Ramos (cell line): ENCODE results near the gene STK16.

Source experiments
- in situ Hi-C: fragments of 300-500 bp; cut with MboI; formaldehyde crosslinking; loops from one replicate; pipeline ENCODE4 v1.14.3; 2022; ENCODE audit warnings: low sequenced_read_pairs; ENCODE audit not compliant: unreplicated experiment

The STK16 gene

DNA sequence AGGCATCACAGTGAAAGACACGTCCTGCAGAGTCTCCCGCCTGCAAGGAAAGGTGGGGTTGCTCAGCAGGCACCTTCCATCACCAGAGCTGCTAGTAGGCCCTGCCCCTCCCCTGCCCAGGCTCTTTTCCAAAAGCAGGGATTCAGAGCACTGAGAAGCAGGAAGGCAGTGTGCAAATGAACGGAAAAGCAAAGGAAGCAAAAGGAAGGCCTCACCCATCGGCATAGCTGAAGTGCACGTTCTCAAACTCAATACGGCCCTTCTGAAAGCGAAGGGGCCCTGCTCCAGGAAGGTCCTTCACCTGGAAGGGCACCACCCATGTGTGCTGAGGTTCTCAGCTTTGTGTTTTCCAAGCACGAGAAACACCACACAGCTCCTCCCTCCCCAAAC is 32.3 kb upstream of the STK16 start:
- in situ Hi-C loops, result no loop called here

DNA sequence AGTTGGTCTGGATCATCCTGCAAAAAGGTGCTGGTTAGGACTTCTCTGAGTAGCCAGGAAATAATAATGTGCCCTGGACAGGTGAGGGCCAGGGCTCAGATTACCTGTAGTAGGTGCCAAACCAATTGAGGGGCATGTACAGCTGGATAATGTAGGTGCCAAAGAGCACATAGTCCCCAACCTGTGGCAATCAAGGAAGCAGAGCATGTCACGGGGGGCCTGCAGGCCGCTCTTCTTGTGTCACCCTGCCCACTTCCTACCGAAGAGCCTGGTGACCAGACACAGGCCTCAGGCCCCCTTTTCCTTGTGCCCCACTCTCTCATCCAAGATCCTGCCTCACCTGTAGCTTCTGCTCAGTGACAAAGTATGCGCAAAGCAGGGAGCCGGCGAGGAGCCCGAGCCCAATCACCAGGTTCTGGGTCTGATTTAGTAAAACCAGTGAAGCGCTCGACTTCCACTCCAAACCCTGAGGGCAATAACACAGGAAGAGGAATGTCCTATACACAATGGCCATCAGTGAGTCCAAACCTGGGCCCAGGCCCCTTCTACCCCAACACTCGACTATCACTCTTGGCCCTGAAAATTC is 31.7 kb upstream of the STK16 start:
- in situ Hi-C loops, result no loop called here

DNA sequence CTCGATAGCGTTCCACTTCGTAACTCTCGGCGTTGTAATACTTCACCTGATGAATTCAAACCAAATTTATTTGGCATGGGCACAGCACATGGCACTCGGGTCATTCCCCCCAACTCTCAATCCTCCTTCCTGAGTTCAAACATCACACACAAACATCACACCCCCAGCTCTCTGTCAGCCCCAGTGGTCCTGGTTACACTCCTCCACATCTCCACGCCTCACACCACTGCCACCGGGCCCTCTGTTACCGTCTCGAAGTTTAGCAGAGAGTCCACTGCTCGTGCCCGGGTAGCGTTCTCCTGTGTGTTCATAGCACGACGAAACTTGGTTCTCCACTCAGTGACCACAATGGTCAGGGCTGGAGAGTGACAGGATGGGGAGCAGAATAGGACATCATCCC is 31.1 kb upstream of the STK16 start:
- in situ Hi-C loops, result no loop called here

DNA sequence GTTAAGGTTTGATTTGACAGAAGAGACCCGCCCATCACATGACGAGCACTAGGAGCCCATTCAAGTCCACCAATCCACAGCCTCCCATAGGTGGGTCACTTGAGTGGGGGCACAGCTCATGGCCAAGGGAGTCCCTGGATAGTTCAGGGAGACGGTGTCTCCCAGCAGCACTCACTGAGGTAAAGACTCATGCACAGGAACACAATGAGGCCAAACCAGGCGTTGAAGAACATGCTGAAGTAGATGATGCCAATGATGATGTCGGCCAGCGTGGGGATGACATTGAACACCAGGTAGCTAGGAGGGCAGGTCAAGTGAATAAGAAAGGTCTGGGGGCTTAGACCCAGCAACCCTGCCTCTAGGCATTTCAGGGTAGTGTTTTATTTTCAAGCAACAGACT is 30.5 kb upstream of the STK16 start:
- in situ Hi-C loops, result no loop called here

DNA sequence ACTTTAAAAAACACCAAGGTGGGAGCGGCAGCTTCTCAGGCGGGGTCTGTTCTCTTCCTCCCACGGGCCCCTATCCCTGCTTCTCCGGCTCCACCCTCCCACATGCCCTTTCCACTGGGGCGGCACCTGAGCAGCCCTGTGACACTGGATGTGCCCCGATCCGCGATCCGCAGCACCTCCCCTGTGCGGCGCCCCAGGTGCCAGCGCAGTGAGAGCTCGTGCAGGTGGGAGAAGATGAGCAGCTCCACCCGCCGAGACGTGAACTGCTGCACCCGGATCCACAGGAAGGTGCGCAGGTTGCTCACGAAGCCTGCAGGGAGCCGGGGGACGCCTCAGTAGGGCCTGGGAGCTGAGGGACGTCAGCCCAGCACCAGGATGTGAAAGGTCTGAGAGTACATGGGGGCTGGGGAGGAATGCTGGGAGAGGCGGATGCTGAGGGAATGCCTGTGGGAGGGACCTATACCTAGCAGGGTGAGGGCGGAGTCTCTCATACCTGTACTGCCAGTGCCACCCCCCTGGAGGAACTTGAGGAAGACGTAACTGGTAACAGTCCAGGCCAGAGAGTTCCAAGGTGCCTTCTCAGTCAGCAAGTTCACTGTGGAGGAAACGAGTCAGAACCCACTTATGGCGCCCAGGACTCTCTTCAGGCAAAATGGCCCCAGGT is 29.3 kb upstream of the STK16 start:
- in situ Hi-C loops, result no loop called here

DNA sequence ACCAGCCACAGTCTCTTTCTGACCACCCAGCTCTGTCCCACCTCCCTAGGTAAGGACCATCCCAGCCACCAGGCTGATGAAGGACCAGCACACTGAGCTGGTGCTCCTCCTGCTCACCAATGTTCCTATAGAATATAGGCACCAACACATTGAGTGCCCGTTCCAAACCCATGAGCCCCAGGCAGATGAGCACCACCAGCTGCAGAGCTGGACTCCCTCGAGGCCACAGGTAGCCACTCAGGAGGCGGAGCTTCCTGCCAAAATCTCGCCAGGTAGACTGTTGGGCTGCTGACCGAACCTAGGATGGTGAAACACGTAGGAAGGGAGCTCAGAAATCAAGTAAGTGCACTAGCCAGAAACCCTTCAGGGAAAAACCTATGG is 28.8 kb upstream of the STK16 start:
- in situ Hi-C loops, result no loop called here

DNA sequence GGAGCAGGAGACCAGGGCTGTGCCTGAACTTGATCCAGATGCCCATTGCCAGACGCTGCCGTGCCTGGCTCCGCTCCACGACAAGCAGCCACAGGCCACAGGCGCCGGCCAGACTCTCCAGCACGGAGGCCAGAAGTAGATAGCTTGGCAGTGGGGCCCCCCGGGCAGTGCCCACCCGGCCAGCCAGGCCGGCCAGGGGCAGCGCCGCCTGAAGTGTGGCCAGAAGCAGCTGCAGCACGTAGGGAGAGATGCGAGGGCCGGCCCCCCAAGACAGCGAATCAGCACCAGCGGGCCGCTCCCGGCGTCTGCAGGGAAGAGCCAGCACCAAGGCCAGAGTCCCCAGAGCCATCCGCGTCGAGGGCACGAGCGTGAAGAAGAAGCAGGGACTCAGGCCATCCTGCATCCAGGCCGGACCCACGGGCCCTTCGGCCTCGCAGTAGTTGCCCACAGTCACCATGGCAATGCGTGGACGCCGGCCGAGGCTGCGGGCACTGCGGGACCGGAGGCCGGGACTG is 27.0 kb upstream of the STK16 start:
- in situ Hi-C loops, result no loop called here

DNA sequence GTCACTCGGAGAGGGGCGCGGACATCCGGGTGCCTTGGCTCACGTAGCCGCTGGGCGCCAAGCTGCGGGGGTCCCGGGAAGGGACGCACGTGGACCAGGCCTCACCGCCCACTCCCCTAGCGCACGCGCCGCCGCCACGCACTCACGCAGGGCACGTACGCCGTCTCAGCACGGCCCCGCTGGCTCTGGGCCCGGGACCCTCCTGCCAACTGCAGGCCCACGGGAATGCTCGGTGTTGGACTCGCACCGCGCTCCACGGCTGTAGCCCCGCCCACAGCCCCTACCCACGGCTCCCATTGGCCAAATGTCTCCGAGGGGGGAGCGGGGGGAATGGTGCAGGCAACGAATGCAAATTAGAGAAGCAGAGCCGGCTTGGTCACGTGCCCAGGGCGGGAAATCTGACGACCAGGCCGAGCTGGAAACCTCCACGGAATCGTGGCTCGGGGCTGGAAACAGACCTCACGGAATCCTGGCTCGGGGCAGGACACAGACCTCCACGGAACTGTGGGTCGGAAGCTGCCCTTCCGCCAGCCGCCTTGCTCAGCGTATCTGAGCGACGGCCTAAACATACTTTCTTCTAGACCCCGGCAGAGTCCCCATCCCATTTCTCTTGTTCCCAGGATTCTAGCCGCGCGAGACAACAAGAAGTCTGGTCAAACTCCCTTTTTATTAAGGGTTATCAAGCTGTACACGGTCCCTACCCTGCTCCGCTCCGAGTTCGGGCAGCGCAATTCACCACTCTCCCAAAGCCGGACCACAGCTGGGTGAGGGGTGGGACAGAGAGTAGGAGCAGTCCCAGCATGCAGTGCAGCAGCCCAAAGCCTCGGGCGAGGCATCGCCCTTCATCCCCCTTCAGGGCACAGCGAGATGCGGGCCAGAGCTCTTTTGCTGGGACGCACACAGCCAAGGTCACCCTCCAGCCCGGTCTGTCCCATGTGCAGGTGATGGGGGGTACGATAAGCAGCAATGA is 26.3 kb upstream of the STK16 start, which contains the start of gene ABCB6:
TSS of gene ABCB6 (minus strand) at position 227 of the 970 bp plus-strand sequence. CDS start 285 bp downstream, outside the sequence.
- in situ Hi-C loops, result no loop called here

DNA sequence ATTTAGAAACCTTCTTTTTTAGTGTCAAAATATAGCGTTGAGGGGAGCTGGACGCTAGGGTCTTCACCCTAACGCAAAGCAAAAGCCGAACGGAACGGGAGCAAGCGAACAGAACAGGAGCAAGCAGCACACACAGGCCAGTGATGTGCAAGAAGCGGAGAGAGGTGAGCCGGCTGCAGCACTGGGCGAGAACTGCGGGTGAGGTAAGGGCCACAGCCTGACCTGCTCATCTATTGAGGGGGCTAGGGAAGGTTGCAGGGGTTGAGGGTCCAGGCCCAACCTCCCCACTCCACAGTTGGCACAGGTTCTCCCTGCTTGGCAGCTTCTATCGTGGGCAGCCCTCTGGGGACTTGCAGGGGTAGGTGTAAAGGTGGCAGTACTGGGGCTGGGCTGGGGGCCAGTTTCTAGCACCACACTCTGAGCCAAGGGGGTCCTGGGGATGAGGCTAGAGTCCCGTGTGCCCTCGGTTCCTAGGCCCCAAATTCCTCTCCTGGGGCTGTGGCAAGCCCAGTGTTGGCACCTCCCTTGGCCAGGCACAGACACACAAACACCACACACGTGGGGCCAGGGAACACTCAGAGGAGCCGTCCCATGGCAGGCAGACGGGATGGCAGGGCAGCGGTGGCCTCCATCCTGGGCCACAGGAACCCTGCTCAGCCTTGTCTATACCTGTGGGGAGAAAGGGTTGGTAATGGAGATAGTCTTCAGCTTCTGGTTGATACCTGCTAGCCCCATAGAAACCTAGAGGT is 25.3 kb upstream of the STK16 start:
- in situ Hi-C loops, result no loop called here

DNA sequence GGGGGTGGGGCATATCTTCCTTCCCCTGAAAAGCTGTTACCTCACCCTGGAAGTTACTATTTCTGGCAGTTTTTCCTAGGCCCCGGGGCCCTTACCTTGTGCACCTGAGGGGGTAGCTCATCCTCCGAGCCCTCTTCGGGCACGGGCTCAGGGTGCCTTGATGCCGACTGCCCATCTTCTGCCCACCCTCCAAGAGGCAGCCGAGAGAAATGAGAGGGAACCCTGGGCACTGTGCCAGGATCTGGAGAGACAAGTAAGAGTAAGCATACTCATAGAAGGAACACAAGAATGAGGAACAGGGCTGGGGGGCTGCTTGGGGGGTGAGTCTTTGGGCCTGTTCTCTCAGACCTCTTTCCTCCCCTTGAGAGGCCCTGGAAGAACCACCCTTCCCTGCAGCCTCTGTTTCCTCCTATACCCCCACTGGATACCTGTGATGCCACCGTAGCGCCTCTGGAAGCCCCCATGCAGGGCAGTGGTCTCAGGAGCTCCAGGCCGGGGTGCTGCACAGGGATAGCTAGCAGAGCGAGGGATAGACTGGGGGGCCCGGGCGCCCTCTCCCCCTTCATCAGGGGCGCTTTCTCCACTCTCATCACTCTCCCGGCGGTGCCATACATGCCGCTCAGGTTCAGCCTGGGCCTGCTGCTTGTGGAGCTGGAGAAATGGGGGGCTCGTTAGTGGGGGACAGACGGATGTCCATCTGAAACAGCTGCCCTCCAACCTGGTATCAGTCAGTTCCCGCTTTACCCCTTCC is 24.5 kb upstream of the STK16 start:
- in situ Hi-C loops, result no loop called here

DNA sequence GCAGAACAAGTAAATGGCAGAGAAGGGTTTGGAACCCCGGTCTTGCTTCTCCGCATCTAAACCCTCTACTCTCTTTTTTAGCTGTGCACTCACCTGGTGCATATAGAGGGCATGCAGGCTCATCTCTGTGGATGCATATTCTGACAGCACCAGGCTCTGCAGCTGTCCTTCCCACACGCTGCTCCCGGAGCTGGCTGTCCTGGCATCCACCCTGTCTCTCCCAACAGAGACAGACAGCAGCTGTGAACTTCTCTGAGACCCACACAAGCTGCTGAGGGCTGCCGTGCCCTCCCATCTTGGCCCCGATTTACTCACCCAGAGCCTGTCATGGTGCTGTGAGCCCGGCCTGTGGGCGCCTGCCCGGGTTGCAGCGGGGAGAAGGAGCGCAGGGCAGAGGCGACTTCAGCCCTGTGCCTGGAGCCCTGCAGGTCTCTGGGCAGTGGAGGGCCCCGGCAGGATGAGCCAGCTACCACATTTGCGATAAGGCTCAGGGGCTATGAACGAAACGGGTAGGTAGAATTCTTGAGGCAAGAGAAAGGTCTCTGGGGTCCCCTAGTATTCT is 23.2 kb upstream of the STK16 start:
- in situ Hi-C loops, result no loop called here

DNA sequence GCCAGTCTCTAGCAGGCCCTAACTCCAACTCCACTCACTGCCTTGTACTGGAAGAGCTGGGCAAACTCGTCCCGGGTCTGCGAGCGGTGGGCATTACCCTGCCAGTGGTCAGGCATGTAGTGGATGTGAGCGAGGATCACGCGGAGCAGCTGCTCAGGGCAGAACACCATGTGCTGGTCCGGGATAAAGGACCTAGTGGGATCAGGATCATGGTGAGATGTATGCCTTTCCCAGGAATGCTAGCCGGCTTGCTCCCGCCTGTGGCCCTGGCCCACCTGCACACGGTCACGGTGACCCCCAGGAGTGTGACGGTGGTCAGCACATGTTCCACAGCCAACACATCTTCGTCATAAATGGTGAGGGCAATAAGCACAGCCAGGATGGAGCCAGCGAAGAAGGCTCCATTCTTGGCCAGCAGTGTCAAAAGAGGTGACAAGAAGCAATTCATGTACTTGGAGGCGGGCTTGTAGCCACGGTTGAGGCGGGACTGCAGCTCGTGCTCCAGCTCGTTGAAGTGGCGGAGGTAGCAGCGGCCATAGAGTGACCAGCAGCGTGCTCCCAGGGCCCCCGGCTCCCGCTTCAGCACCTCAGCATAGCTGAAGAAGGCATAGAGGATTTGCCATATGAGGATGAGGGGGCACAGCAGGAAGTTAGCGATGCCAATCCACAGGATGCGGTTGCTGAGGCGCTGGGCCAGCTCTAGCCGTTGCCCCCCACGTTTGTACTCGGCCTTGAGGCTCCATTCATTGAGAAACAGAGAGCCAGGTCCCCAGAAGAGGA is 21.3 kb upstream of the STK16 start:
- in situ Hi-C loops, result no loop called here

DNA sequence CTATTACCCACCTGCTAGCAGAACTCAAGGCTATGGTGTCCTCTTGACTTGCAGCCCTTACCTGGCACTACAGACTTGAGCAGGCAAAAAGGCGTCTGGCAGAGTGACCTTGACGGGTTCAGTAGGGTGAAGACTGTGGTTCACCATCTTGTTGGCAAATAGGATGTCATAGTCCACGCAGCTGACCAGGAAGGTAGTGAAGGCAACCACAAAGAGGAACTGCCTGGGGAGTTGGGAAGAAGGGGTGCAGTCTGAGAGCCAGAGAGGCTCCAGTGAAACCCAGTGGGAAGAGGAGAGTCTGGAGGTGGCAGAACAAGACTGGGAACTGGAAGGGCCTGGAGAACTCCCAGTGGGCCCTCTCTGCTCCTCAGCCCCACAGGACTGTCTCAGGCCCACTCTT is 19.9 kb upstream of the STK16 start:
- in situ Hi-C loops, result no loop called here

DNA sequence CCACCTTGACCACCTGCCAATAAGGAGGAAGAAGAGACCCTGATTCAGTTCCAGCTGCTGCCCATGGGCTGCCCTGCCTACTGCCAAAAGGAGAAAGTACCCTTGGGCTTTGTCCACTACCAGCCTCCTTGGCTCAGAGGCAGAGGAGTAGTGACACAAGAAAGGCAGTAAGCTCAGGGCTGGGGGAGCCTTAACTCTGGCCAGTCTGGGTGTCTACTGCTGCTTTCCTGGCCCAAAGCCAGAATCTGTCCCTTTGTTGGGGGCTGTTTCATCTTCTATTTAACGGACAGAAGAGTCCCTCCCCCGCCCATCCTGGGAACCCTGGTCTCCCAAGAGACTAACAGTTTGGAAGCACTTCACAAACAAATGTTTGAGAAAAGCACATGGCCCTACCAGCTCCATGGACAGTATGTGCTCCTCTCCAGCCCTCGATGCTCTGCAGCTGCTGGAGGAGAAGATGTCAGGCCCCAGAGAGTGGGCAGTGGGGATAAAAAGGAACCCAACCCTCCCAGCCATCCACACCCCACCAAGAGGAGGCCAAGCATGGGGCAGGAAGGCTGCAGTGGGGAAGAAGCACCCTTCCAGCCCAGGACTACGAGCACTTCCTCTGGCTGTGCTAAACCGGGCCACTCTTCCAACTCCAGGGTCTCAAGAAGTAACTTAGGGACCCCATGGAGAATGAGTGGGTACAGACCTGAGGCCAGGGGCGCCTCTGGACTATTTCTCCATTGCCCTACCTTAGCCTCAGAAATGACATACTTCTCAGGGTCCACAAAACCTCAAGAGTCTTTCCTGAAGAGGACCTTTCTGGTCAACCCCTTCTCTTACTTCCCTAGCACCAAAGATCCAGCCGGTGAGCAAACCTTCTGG is 17.0 kb upstream of the STK16 start:
- in situ Hi-C loops, result no loop called here

DNA sequence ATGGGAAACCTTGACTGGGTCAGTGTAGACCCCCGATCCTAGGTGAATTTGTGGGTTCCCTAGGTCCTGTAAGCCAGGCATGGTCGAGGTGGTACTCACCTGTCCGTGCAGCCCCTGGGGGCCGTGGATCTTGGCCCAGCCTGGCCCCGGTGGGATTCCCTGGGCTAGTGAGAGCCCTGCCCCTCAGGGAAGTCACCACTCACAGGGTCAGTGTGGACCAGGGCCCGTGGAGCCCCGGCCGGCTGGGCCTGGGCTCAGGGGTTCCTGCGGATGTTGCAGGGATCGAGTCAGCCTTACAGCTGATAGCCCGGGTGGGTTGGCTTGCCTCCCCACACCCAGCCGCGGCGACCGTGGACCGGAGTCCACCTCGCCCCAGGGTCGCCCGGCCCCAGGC is 16.4 kb upstream of the STK16 start:
- in situ Hi-C loops, result no loop called here

DNA sequence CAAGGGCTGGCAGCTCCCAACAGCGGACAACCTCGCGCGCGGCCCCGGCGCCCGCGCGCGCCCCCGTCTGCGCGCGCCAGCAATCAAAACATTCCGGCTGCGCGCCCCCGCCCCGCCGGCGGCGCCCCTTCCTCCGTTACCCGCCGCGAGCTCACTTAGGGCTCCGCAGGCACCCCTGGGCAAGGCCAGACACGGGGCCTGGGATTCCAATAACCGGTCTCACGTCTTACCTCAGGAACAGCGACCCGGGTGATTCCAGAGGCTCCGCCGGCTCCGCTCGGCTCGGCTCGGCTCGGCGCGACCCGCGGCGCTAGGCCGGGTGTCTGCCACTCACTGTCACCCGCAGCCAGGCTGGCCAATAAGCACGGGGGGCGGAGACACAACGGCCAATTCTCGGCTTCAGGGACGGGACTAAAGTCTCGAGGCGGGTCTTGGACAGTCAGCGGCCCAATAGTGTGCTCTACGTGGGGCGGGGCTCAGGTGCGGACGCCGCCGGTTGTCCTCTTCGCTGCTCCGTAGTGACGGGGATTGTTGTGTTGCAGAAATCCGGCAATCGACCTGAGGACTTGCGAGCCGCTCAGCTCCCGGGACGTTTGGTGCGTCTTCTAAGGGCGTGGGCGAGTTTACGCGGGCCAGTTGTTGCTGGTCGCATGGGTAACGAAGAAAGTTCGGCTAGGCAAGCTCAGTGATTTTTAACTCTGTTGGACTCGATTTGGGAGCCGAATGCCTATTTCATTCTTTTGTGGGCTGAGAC is 15.8 kb upstream of the STK16 start, which contains the start of the genes ANKZF1 and ATG9A:
TSS of gene ANKZF1 (plus strand) at position 502 of the 754 bp plus-strand sequence. CDS start 452 bp downstream, outside the sequence.
TSS of gene ATG9A (minus strand) at position 332 of the 754 bp plus-strand sequence. CDS start 1,612 bp downstream, outside the sequence.
- in situ Hi-C loops, result no loop called here
